ENCODE results near the gene TMEM255B. TPM values are rescaled to one million over a fixed set of nuclear protein-coding genes. Genes with fewer than 3 reads are reported as not detected.
"Not testable (repeated sequence)": the region's sequence is repeated elsewhere in the genome, so short reads cannot be mapped to it uniquely, and the experiment has no call there.

Gene TMEM255B
- total RNA-seq, 1 donor from 2014 or later = 2.9 TPM

GRCh38 chr13:113816254-113816929, 57.4 kb downstream of the TMEM255B start:
- intact Hi-C loops (cut with micrococcal nuclease) = loop anchor here (5.0 kb wide), 1 partner anchor 331 kb away; no protein-coding TSS in a partner anchor

- intact Hi-C loops (cut with micrococcal nuclease) = loop anchor here (1.0 to 5.0 kb wide), 3 partner anchors 330 to 464 kb away; partner anchors contain the start of gene UPF3A
Measured at GRCh38 chr13:113816946-113817859, 58.2 kb downstream of the TMEM255B start.

DNA sequence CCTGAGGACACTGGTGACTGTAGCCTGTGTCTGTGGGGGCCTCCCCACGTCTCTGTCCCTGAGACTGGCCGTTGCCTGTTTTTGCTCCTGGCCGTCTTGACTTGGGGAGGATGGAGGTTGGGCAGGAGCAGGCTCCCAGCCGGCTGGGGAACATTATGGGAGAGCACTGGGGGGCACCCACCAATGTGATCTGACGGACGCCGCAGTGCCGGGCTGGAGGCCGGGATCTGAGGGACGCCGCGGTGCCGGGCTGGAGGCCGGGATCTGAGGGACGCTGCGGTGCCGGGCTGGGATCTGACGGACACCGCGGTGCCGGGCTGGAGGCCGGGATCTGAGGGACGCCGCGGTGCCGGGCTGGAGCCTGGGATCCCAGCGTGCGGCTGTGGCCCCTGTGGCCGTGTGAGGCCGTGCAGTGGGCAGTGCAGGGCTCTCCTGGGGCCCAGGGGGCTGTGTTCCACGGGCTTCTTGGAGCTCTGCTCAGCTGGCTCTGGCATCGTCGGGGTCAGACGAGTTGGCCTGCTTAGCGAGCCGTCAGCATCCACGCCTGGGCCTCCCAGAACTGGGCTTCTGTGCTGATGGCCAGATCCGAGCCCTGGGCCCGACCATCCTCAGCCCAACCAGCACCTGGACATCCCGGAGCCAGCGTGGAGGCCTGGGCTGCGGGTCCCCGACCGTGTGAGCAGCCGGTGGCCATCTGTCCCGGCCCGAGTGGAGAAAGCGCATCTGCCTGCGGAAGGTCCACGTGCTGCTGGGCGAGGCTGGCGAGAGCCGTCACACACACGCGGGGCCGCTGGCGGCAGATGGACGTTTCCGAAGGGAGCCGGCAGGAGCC, 59.0 kb downstream of the TMEM255B start:
- intact Hi-C loops (cut with micrococcal nuclease) = loop anchor here (1.0 to 5.0 kb wide), 3 partner anchors 329 to 463 kb away; partner anchors contain the start of gene UPF3A

GRCh38 chr13:113818700-113819295, 59.8 kb downstream of the TMEM255B start:
- intact Hi-C loops (cut with micrococcal nuclease) = loop anchor here (5.0 kb wide), 1 partner anchor 329 kb away; no protein-coding TSS in a partner anchor

DNA sequence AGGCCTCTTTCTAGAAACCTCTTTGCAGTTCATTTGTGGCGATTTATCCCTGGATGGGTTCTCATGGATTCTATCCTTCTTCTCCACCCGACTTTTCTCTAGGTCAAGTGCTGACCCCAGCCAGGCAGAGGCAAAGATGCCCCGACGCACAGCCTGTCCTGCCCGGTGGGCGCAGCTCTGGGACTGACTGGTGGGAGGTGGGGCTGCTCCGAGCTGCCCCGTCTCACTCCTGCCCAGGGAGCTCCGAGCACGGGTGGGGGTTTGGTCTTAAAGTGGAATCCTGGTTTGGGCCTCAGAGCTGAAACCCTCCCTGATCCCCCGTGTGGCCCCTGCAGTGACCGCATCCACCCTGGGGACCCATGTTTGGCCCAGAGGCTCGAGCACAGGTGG, 60.3 kb downstream of the TMEM255B start:
- intact Hi-C loops (cut with micrococcal nuclease) = loop anchor here (5.0 kb wide), 1 partner anchor 328 kb away; no protein-coding TSS in a partner anchor

GRCh38 chr13:113819731-113820715, 61.0 kb downstream of the TMEM255B start:
- intact Hi-C loops (cut with micrococcal nuclease) = loop anchor here (5.0 kb wide), 1 partner anchor 327 kb away; no protein-coding TSS in a partner anchor

DNA sequence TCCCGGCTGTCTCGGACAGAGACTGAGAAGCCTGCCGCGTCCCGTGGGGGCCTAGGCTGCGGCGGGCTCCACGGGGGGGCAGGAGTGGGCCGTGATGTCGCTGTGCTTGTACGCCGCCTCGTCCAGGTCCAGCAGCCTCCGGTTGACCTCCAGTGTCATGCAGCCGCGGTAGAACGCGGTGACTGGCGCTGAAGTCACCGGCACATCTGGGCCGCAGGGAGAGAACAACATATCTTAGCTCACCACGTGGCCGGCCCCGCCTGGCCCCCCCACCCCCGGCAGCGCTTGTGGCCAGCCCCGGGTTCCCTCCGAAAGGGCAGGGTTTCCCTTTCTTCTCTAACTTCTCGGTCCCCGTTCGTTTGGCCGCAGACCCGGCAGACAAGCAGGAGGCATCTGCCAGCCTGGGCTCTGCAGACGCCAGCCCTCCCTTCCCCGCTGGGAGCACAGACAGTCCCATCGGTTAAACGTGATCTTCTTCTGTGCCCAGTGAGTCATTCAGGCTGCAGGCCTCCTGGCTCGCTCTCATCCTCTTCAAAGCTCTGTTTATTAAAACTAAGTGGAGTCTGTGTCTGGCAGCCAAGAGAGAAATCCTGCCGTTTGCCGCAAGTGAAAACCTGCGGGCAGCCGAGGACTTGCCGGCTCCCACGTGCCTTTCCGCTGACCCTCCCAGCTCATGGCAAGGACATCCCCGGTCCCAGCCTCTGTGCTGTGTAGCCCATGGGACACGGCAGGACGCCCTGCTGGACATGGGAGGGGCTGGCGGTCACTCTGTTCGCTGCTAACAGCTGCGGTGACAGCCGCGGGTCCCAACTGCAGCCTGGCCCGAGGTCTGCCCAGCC, 62.0 kb downstream of the TMEM255B start:
- intact Hi-C loops (cut with micrococcal nuclease) = no loop called here

- intact Hi-C loops (cut with micrococcal nuclease) = no loop called here
Measured at GRCh38 chr13:113821847-113822246, 62.8 kb downstream of the TMEM255B start.

- intact Hi-C loops (cut with micrococcal nuclease) = no loop called here
Measured at GRCh38 chr13:113822266-113822665, 63.2 kb downstream of the TMEM255B start.

- intact Hi-C loops (cut with micrococcal nuclease) = no loop called here
Measured at GRCh38 chr13:113822956-113823744, 64.1 kb downstream of the TMEM255B start.

DNA sequence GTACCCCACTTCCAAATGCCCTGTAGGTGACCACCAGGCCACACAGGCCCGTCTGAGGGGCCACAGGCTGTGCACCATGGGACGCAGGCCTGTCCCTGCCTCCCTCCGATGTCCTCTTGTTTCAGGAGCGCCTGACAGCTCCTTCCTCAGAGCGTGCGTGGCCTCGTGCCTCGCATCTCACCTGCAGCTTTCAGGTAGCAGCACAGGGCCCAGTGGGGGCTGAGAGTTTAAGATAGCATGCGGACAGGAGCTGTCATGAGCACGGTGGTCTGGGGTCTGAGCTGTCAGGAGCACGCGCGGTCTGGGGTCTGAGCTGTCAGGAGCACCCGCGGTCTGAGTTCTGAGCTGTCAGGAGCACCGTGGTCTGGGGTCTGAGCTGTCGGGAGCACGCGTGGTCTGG, 64.7 kb downstream of the TMEM255B start:
- intact Hi-C loops (cut with micrococcal nuclease) = no loop called here

GRCh38 chr13:113825841-113826240, 66.8 kb downstream of the TMEM255B start:
- intact Hi-C loops (cut with micrococcal nuclease) = no loop called here

DNA sequence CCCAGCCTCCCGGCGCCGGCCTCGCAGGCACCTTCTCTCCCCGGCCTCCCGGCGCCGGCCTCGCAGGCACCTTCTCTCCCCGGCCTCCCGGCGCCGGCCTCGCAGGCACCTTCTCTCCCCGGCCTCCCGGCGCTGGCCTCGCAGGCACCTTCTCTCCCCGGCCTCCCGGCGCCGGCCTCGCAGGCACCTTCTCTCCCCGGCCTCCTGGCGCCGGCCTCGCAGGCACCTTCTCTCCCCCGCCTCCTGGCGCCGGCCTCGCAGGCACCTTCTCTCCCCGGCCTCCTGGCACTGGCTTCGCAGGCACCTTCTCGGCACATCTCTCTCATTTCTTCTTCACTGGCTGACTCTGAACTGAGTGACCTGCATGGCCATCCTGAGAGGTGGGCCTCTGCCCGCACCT, 67.4 kb downstream of the TMEM255B start:
- intact Hi-C loops (cut with micrococcal nuclease) = not testable (repeated sequence)

GRCh38 chr13:113827021-113827420, 68.0 kb downstream of the TMEM255B start:
- intact Hi-C loops (cut with micrococcal nuclease) = no loop called here

- intact Hi-C loops (cut with micrococcal nuclease) = no loop called here
Measured at GRCh38 chr13:113828282-113828825, 69.3 kb downstream of the TMEM255B start.

DNA sequence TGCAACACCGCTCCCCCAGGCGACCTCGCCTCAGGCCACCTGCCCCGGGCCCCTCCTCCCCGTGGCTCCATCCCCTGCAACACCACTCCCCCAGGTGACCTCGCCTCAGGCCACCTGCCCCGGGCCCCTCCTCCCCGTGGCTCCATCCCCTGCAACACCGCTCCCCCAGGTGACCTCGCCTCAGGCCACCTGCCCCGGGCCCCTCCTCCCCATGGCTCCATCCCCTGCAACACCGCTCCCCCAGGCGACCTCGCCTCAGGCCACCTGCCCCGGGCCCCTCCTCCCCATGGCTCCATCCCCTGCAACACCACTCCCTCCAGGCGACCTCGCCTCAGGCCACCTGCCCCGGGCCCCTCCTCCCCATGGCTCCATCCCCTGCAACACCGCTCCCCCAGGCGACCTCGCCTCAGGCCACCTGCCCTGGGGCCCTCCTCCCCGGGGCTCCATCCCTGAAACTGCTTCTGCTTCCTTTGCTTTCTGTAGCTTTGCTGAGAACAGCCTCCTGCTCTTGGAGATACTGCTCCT, 71.5 kb downstream of the TMEM255B start:
- intact Hi-C loops (cut with micrococcal nuclease) = not testable (repeated sequence)

DNA sequence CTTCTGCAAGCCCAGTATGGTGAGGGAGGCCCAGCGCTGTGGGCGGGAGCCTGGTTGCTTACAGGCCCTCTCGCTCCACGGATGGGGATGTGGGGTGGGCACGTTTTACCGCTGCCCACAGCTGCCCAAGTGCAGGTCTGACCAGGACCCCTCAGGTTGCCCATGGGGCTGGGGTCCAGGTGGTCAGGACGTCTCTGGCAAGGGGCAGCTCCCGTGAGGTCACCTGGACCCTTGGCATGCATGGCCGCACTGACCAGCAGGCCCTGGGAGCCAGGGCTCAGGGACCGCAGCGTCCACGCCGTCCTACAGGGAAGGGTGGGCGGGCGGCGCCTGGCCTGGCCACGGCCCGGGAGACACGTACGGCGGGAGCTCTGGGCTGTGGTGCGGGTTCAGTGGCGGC, 72.0 kb downstream of the TMEM255B start:
- intact Hi-C loops (cut with micrococcal nuclease) = no loop called here

Data from T-helper 2 cell treated with Interferon-gamma antibody and Interleukin-4, amounts not matched to agents 100 ng/mL and 5 ng/mL, for 36 hours (primary cell).